Hematopoietic multipotent progenitor cell treated with erythropoietin and hydrocortisone succinate and interleukin-3 and kit ligand, for 4 days (in vitro differentiated cells): ENCODE measurements around the gene TBC1D9B.

Experiments
- DNase-seq: peaks from one replicate; pipeline ENCODE4 v3.0.0-alpha.2; 2015

Gene TBC1D9B

DNA sequence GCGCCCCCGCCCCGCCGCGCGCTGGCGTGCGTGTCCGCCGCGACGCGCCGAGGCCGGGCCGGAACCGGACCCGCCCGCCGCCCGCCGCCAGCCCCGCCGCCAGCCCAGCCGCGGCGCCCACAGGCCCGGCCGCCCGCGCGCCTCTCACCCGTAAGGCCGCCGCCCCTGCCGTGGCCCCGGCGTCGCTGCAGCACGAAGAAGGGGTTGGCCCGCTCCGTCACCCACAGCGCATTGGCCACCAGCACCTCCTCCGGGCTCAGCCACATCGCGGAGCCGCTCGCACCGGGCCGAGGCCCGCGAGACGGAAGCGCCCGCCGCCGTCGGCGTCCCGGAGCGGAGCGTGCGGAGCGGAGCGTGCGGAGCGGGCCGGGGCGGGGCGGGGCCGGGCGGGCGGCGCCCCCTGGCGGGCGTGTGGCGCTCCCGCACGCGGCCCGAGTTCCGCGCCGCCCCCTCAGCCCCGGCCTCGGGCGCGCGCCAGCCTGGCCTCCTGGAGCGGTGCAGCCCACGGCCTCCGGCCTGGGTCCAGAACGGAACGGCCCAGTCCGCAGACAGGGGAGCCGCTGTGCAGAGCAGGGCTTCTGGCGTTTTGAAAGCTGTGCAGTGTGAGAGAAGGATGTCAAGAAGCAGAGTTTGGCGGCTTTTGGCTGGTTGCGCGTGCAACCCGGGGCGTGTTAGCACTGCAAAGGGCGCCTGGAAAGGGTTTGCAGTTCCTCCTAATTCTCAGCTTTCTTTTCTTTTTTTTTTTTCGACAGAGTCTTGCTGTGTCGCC is at the start of gene TBC1D9B:
Gene TBC1D9B (minus strand): TSS at position 342 of the 769 bp plus-strand sequence. CDS start 76 bp downstream, at position 266.
- DNase-seq: peak; percentile 86

DNA sequence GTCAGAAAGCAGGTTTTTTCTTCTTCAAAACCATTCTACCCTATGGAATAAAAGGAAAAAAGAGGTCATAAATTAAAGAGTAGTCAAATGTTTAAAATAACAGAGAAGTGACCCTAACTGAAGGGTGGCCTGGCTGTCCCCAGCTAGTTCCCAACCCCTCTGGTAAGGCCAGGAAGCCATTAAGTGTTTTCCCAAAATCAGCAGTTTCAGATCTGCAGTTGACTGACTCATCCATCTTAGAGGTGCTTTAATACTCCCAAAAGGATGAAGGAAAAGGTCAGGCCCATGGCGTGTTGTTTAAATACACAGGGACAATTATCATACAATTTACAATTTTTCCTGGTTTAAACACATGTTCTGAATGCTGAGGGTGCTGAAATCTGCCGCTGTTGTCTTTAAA is 47.9 kb upstream of the TBC1D9B start:
- DNase-seq: no peak

DNA sequence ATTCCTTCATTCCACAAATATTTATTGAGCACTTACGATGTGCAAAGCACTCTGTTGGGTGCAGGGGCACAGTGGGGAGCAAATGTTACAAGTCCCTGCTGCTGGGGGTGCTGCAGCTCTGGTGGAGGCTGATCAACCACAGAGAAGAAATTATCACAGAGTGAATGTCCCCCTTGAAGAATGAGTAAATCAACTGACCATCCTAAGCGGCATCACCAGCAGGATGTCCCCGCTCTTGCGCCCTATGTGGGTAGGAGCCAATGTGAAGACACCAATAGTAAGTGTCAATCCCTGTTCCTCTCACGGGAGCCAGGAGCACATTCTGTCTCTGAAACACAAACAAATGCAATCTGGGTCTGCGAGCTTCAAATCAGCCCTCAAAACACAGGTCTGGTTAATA is 47.4 kb upstream of the TBC1D9B start:
- no peak for DNase-seq

DNA sequence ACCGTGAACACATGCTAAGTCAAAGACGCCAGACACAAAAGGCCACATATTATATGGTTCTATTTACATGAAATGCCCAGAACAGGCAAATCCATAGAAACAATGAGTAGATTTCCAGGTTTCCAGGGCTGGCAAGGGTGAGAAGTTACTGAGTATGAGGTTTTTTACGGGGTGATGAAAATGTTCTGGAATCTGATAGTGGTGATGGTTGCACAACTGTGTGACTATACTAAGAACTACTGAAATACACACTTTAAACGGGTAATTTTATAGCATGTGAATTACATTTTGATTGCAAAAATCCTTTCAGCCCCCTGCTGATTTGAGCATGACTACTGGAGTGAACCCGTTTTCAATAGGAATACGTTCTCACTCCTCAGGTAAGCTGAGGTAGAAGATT is 46.7 kb upstream of the TBC1D9B start:
- no peak for DNase-seq

DNA sequence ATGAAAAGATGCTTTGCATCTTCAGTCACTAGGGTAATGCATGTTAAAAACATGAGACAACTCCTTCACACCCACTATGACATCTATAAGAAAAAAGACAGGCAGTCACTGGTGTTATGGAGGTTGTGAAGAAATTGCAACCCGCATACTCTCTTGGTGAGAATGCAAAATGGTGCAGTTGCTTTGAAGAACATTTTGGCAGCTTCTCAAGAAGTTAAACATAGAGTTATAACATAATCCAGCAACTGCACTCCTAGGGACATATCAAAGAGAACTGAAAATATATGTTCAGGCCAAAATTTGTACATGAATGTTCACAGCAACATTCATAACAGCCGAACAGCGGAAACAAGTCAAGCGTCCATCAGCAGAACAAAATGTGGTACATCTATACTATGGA is 46.3 kb upstream of the TBC1D9B start:
- no peak for DNase-seq

DNA sequence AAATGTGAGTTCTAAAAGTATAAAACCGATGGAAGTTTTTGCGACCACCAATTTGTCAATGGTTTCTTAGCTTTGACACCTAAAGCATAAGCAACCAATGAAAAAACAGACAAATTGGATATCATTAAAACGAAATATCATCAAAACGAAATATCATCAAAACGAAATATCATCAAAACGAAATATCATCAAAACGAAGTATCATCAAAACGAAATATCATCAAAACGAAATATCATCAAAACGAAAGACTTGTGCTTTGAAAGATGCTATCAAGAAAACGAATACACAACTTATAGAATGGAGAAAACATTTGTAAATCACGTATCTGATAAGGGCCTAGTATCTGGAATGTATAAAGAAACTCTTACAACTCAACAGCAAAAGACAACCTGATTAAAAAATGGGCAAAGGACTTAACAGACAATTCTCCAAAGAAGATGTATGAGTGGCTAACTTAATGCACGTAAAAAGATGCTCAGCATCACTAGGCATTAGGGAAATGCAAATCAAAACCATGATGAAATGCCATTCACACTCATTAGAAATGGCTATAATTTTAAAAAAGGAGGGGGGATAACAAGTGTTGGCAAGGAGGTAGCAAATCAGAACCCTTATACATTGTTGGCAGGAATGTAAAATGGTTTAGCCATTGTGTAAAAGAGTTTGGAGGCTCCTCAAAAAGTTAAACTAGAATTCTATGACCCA is 29.4 kb upstream of the TBC1D9B start:
- DNase-seq: no peak

DNA sequence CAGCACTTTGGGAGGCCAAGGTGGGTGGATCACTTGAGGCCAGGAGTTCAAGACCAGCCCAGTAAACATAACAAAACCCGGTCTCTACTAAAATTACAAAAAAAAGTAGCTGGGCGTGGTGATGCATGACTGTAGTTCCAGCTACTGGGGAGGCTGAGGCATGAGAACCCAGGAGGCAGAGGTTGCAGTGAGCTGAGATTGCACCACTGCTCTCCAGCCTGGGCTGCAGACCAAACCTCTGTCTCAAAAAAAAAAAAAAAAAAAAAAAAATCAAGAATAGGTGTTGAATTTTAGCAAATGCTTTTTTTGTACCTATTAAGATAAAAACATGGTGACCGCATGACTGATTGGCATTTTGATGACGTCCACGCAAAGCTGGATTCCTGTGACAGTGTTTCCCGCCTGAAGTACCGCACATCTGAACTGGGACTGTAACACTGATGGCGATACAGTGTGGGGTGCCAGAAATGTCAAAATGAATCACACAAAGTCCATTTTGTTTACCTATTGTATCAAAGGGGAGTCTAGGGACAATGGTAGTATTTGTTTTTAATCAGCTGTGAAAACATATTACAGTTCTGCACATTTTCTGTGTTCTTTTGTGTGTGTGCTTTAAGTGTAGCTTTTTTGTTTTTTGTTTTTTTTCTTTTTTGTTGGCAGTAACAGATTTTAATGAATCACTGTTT is 23.2 kb upstream of the TBC1D9B start:
- no peak for DNase-seq

DNA sequence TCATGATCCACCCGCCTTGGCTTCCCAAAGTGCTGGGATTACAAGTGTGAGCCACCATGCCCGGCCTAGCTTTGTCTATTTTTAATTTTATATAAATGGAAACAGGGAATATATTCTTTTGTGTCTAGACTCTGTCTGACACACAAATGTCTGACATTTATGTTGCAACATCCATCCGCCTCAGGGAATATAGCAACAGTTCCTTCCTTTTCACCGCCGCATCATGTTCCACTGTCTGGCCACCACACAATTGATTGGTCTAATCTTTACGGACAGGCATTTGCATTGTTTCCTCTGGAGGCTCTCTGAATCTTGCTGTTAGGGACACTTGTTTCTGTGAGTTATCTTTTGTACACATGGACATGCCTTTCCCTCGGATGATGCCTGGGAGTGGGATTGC is 20.1 kb upstream of the TBC1D9B start:
- DNase-seq: no peak

DNA sequence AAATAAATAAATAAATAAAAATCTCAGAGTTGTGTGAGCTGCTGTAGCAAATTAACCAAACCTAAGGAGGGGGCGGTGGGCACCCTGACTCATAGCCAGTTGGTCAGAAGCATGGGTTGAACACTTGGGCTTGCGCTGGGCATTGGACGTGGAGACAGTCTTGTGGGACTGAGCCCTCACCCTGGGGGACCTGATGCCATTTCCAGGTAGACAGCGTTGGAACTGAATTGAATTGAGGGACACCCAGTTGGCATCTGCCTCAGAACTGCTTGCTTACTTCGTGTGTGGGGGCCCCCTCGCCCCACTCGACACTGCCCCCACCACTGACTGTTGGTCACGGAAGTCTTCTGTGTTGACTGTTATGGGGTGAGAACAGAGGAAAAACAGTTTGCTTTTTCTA is 19.0 kb upstream of the TBC1D9B start:
- DNase-seq: no peak

DNA sequence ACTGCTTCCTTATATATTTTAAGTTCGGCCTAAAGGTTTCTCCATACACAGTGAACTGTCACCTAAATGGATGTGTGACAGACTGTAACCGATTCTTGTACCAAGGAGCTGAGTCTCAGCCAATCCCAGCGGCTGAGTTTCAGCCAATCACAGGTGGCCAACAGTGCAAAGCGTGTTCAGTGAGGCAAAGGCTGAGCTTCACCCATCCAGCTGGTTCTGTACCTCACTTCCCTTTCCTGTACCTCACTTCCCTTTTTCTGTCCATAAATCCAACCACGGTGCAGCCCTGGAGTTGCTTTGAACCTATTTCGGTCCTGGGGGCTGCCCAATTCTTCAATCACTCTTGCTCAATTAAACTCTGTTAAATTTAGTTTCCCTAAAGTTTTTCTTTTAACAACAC is 15.7 kb upstream of the TBC1D9B start:
- peak; percentile 66 for DNase-seq

DNA sequence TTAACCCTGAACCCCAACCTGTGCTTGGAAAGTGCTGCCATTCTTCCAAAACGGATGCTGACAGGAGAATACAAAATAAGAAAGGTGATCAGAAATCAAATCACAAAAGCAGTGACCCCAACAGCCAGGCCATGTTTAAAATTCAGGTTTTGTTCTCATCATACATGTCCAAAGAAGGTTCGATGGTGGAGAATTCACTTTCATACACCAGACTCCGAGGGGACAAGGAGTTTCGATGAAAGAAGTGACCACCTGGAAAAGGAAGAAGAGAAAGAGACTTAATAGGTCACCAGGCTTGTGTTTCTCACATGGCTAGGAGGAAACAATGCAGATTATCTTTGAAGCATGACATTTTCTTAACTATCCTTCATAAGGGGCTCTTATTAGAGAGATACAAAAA is 12.5 kb upstream of the TBC1D9B start:
- DNase-seq: no peak

DNA sequence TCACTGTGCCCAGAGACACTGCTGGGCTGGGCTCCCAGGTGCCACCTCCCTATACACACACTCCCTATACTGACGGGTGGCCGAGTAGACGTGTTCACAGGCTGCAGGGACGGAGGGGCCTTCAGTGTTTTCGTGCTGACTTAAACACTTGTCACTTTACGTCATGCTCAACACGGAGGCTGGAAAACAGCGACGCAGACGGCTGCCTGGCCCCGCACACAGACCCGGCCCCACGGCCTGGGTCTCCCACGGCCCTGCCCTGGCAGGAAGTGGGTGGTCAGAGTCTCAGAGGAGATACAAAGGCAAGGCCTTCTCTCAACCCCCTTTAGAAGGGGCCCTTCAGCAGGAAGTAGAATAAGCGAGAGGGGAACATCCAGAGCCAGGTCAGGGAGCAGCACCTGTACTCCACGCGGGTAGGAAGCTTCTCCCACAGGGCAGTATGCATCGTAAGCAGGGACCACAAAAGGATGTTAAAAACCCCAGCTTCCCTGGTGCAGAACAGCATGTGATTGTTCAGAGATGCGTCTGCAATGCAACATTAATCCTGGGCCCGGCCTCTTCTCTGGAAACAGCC is 11.9 kb upstream of the TBC1D9B start:
- no peak for DNase-seq

DNA sequence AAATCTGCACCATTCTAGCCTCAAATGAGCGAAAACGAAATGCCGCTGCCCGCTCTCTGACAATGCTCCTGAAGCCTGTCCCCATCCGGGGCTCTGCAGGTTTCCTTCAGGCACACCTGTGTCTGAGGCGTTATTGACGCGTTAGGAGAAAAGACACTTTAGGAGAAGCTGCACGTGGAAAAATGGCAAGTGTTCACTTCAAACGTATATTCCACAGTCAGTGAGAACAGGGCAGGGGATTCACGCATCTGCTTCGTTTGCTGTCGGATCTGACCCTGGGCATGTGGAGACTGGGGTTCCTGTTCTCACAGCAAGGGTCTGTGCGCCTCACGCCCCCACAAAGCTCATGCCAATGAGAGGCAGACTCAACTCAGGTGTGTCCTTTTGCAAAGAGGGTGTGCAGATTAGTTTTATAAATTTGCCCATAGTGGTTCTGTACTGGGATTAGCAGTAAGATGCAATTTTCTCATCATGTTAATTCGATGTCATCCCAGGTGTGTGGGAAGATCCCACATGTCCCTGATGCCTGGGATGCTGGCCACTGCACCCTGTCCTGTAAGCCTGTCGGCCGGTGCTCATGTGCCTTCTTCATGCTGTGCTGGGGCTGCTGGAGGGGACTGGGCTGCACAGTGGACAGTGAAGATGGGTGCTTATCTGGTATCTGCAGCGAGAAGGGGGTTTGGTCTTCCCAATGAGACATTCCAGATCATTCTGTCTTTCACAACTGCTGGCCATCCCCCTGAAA is 11.2 kb upstream of the TBC1D9B start:
- DNase-seq: no peak

DNA sequence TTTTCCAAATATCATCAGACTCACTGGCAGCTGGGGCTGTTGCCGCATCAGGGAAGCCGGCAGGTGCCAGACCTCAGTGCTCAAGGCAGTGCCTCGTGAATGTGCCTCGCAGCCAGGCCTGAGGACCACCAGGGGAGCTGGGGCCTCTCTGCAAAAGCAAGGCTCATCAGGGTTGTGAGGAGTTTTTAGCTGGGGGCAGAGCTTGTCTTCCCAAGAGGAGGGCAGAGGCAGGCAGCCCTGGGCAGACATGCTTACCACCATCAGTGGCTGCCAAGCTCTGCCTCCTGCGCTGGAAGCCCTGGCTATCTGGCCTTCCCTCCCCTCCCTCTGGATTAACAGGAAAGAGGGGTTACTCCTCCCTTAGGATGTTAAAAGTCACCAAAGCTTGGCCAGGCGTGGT is 8.8 kb upstream of the TBC1D9B start:
- DNase-seq: no peak

DNA sequence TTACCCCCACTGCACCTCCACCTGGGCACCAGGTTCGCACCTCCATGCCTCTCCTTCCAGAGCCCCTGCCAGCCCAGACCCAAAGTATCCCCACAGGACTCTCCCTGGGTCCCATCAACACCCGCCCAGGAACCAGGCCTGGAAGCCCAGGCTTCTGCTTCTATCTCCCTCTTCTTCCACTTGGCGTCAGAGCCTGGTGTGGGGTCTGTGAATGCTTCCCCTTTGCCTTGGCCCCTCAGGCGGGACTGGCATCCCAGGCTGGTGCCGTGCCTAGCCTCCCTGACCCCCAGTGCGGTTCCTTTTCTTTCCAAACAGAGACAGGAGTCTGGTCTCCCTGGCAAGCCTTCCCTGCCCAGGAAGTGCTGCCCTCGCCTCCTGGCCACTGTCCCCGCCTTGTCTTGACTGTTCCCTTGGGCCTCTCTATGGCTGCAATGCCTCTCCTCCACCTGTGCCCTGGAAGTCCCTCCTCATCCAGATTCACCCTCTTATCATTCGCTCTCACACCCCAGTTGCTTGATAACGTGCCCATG is 7.8 kb upstream of the TBC1D9B start:
- no peak for DNase-seq

DNA sequence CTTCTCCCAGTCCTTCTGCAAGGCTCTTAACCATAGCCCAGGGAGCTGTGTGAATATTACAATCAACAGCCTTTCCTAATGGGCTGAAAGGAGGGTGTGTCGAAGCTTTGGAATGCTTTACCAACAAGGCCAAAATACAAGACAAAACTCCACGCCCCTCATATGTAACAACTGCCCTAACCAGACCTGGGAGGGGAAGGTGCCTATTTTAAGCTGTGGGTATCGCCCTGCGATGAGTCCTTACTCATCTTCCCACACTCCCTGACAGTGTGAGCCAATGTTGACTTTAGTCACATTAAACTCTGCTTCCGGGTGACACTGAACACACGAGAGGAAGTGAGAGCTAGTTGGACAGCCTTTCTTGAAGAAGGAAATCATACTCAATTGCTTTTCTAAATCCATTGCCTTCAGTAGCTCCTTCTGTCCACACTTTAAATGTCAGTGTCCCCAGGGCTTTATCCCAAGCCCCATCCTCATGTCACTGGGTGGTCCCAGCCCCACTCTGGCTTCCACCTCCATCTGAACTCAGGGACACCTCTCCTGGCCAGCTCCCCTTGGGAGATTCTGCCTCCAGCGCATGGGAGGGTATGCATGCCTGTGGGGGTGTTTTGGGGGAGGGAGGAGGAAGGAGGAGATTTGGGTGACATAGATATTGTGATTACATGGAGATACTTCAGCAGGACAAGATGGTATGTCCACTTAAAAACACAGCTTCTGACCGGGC is 6.5 kb upstream of the TBC1D9B start:
- DNase-seq: no peak

DNA sequence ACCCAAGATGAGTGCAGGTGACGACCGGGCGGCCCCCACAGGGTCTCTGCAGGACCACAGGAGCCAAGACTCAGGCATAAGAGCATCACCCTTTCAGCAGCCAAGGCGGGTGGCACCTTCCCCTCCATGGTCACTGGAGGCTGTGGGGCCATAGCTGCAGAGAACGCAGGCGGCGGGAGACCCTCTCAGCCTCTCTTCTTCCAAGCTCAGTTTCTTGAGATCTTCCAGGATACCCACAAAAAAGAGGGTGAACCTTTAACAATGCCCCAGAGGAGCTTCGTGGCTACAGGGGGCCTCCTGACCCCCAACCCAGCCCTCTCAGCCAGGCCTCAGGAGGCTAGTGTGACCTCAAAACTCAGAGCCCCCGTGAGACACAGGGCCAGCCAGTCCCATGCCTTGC is 5.8 kb upstream of the TBC1D9B start:
- DNase-seq: no peak

DNA sequence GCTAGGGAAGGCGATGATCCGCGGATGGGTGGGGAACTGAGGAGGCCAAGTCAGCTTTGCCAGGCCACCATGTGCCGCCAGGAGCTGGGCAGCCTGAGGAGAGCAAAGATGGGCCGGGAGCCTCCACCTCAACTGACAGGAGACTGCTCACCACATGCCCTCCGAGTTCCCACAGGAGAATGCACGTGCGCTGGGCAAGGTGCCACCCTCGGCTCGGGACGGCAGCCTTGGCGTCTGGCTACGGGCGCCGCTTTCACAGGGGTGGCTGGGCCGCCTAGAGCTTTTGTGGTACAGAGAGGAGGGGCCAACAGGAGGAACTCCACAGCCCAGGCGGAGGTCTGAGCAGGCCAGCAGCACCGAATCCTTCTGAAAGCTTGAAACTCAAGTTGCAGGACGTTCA is 5.3 kb upstream of the TBC1D9B start:
- no peak for DNase-seq

DNA sequence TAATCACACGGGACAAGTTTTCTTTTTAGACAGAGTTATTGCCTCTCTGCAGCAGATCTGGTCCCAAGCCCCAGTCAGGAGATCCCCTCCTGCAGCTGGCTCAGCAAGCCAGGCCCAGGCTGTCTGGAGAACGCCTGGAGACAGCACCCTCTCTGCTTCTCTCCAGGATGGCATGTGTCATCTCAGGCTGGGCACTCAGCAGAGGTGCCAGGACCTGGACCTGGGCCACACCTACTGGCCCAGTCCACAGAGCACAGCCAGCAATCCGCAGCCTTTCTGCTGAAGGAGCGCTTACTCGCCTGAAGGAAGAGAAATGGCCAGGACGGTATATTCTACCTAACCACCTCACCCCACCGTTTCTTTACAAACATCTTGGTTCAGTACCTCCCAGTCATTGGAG is 4.7 kb upstream of the TBC1D9B start:
- DNase-seq: no peak

DNA sequence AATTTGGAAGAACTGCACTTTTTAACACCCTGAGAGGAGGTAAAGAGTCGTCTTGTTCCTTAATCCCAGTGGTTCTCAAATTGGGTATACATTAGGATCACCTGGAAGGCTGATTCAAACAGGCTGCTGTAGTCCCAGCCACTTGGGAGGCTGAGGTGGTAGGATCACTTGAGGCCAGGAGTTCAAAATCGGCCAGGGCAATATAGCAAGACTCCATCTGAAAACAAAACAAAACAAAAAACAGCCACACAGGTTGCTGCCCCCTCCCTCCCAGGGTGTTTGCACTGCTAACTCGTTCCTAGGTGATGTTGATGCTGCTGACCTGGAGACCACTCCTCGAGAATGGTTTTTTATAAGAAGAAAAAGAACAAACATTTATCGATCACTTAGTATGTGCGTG is 1.5 kb upstream of the TBC1D9B start:
- no peak for DNase-seq

DNA sequence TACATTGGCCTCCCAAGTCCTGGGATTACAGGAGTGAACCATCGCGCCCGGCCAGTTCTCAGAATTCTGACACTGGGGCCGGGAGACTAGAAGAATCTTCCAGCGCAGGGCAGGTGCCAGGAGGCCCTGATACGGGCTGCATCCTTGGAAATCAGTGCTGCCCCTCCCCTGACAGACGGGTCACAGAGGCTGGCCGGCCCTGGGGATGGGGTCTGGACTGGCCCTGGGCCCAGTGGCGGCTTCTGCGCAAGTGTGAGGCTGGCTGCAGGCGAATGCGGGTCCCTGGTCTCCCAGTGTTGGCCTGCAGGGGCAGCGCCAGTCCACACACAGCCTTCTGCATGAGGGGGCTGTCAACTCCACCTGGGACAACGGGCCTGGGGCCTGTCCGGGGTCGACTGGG is 831 bp upstream of the TBC1D9B start:
- DNase-seq: peak; percentile 31
